Fibroblast of skin of back (primary cell): Measurements from ENCODE around the gene RRAGA. TPM values are rescaled to one million over a fixed set of nuclear protein-coding genes. Genes with fewer than 3 reads are reported as not detected.
"Not testable (repeated sequence)": the region's sequence is repeated elsewhere in the genome, so short reads cannot be mapped to it uniquely, and the experiment has no call there.

Experiments
- DNase-seq: peaks from one replicate; pipeline ENCODE4 v3.0.0-alpha.2; 2013
- polyA plus RNA-seq, 2 experiments: library from polyadenylated mRNA; unstranded; fragments of 120-200 nt; gene quantifications; one replicate each; pipeline ENCODE4 v1.2.1, GENCODE V29; 2013; ENCODE audit not compliant: insufficient read length in 2 of 2

RRAGA gene, protein sequence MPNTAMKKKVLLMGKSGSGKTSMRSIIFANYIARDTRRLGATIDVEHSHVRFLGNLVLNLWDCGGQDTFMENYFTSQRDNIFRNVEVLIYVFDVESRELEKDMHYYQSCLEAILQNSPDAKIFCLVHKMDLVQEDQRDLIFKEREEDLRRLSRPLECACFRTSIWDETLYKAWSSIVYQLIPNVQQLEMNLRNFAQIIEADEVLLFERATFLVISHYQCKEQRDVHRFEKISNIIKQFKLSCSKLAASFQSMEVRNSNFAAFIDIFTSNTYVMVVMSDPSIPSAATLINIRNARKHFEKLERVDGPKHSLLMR
- 144 TPM for polyA plus RNA-seq (2013, experiment 1 of 2; ENCODE audit: insufficient read length)
- 119 TPM for polyA plus RNA-seq (2013, experiment 2 of 2; ENCODE audit: insufficient read length)

DNA sequence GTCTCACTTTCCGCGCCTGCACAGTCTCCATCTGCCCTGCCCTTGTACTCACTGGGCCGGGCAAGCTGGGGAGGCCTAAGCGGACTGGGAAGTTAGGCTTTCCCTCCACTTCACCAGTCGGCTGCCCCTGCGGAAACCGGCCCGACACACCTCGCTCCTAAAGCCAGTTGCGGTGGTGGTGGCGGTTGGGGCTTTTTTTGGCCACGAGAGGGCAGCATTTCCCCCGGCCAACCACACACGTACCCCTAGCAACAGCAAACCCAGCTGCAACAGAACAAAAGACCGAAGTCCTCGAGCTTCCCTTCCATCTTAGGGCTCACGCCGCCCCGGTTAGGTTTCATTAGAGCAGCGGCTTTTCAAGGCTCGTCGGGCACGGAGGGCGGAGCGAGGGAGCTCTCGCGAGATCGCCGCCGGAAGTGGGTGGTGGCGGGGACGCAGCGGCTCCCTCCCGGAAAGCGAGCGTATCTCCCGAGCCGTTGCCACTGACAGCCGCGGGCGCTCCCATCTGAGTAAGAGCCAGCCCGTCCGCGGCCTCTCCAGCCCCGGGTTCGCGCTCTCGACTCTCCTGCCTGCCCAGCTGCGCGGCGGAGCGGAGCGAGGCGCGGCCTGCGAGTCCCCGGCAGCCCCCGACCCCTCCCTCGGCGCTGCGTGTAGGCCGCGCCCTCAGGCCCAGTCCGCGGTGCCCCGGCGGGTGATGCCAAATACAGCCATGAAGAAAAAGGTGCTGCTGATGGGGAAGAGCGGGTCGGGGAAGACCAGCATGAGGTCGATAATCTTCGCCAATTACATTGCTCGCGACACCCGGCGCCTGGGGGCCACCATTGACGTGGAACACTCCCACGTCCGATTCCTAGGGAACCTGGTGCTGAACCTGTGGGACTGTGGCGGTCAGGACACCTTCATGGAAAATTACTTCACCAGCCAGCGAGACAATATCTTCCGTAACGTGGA lies at the start of gene RRAGA:
TSS of gene RRAGA (plus strand) at position 462 of the 951 bp plus-strand sequence. CDS start at position 695, 233 bp downstream.
- DNase-seq: peak; percentile 96

DNA sequence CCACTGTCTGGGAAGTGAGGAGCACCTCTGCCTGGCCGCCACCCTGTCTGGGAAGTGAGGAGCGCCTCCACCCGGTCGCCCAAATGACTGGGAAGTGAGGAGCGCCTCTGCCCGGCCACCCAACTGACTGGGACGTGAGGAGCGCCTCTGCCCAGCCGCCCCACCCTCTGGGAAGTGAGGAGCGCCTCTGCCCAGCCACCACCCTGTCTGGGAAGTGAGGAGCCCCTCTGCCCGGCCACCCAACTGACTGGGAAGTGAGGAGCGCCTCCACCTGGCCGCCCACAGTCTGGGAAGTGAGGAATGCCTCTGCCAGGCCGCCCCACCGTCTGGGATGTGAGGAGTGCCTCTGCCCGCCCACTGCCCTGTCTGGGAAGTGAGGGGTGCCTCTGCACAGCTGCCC lies 49.1 kb upstream of the RRAGA start:
- no peak for DNase-seq

DNA sequence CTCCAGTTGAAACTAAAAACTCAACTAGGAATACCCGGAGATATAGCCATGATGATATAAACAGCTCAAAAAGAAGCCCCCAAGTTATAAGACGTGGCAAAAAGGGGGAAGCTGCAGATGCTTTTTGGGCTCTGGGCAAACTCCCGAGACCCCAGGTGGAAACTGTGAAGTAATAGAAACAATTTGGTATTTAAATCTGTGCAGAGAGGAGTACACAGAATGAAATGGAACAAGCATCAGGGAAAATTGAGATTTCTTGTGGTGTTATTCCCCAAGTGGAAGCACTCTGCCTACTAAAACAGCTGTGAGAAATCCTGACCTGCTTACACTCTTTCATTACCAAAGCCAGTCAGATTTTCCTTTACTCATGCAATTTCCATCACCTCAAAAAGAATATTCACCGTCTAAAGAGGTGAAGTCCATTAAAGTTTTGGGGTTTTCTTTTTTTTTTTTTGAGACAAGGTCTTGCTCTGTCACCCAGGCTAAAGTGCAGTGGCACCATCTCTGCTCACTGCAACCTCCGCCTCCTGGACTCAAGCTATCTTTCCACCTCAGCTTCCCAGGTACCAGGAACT lies 39.7 kb upstream of the RRAGA start:
- no peak for DNase-seq

DNA sequence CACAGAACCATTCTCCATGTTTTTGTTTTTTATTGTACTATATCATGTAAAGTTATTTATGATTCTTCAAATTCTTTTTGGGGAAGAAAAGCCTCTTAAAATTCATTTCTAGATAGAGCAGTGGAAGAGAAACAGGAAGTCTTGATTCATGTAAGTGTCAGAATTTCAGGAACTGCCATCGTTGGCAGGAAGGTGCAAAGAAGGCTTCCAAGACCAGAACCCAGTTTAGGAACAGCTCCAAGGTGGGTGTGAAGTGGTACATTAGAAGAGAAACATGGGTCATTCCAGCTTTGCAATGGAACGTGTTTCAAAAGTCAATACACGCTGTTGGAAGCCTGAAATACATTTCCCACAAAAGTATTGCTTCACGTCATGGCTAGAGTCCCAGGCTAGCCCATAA lies 31.0 kb upstream of the RRAGA start:
- DNase-seq: no peak

DNA sequence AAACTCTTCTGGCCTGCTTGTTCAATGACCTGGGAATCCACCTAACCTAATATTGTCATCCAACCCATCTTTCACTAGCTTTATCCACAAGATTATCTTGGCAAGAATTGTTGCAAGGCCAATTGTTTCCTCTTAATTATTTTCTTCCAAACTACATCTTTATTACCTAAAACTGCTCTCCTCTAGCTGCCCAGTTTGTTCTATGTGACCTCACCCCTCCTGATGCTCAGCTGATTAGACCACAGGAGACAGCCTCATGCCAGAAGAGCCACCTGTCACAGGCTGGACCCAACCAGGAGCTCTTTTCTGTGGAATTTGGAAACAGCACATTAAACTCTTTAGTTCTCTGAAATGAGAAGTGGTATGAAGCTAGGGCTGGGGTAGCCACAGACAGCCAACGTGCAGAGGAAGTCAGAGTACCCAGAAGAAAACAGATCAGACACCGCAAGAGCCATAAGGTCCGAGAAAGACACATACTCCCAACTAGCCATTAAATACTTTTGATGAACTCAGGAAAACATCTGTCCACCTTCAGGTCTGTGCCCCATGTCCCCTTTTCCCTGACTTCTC lies 28.3 kb upstream of the RRAGA start:
- no peak for DNase-seq

DNA sequence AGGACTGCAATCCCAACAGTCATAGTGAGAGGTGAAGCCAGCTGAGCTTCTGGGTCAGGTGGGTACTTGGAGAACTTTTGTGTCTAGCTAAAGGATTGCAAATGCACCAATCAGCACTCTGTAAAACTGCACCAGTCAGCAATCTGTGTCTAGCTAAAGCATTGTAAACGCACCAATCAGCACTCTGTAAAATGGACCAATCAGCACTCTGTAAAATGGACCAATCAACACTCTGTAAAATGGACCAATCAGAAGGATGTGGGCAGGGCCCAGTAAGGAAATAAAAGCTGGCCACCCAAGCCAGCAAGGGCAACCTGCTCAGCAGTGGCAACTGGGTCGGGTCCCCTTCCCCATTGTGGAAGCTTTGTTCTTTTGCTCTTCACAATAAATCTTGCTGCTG lies 27.6 kb upstream of the RRAGA start:
- DNase-seq: not testable (repeated sequence)

DNA sequence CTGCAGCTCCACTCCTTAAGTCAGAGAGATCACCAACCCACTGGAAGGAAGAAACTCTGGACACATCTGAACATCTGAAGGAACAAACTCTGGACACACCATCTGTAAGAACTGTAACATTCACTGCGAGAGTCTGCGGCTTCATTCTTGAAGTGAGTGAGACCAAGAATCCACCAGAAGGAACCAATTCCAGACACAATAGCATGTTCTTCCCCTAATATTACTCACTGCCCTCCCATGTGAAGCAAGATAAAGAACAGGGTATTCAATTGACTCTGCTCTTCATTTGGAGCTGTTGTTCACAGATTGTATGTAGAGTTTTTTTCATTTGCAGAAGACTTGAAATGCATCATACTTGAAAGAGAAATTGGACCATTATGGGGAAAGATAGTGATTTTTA lies 27.0 kb upstream of the RRAGA start:
- no peak for DNase-seq

DNA sequence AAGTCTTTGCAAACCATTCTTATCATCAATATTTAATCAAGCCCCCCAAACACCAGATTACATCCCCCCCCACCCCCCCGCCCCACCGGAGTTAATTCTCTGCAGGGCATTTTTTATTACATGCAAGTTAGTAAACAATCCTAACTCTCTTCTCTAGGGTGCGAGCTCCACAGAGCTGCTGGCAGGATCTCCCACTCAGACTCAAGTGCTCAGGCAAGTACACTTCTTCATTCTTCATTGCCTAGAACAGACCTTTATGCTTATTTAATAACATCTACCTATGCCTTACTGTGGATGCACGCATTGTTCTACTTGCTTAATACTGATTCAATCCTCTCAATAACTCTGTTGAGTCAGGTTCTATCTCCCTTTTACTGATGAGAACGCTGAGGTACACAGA lies 26.1 kb upstream of the RRAGA start:
- no peak for DNase-seq

DNA sequence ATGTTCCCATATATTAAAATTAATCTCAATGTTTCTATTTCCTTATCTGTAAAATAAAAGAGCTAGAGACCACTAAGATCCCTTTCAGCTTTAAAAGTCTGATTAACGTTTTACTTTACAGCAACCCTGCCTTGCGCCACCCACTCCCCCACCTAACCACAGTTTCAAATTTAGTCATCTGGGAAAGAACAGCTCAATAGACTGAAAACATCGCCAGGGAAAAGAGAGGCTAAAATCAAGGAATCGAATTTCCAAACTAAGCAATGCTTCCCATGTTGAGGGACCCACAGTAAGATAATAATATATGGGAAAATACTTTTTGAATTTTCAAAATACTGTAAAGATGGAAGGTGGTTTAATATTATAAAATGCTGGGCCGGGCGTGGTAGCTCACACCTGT lies 22.9 kb upstream of the RRAGA start:
- DNase-seq: no peak

DNA sequence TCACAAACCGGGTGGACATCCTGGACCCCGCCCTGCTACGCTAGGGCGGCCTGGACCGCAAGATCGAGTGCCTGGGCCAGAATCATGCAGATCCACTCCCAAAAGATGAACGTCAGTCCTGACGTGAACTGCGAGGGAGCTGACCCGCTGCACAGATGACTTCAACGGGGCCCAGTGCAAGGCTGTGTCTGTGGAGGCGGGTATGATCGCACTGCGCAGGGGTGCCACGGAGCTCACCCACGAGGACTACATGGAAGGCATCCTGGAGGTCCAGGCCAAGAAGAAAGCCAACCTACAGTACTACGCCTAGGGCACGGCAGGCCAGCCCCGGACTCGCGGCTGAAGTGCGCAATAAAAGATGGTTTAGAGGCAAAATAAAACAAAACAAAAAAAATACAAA lies 21.4 kb upstream of the RRAGA start:
- DNase-seq: no peak

DNA sequence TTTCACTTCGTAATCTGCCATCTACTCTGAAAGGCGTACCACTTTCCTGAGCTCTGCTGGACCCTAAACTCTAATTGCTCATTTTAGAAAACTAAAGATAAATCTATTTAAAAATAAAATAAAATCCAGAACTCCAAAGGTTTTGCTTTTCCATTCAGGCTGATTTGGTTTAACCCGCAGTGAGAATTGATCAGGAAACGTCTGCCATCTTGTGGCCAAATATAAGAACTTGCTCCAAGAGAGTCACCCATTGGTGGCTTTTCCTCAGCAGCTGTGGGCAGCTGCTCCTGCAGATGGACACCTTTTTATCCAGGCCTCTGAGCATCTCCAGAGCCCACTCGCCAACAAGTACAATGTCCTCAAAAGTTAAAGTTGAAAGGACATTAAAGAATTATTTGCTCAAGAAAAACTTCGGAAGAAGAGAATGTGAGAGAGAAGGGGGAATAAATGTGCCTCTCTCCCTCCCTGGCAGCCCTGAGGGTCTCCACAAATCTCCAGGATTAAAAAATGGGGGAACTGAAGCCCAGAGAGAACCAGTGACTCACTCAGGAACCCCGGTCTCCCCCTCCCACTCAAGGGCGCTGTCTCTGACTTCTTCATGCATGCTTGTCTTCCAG lies 20.3 kb upstream of the RRAGA start:
- peak; percentile 70 for DNase-seq

DNA sequence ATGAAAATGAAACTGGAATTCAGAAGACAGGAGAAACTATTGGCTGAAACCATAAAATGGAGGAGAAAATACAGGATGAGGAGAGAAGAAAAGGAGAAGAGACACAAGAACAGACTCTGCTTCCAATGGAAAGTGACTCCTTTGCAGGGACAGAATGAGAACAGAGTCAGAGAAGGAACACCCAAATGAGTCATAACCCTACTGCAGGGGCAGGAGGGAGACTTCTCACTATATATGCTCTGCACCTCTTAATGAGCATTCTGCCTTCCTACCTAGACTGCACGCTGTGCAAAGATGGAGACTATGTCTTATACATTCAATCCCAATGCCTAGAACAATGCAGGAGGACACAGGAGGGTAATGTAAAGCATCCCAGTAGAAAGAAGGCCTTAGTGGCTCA lies 18.3 kb upstream of the RRAGA start:
- DNase-seq: peak; percentile 45

DNA sequence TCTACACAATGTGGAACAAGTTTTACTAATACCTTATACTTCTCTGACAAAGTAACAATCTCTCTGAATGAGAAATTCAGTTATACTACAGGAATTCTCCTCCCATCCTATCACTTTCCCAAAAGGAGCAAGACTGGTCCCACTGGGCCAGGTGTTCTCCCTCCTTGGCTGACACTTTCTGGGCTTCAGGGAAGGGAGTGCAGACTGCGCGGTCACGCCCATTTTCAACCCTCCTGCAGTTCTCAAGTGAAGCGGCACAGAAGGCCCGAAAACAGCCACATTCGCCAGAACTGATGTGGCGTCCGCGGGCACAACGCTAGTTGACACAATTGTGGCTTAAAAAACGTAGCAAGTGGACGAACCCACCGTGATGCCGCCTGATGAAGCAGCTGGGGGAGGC lies 16.8 kb upstream of the RRAGA start:
- no peak for DNase-seq

DNA sequence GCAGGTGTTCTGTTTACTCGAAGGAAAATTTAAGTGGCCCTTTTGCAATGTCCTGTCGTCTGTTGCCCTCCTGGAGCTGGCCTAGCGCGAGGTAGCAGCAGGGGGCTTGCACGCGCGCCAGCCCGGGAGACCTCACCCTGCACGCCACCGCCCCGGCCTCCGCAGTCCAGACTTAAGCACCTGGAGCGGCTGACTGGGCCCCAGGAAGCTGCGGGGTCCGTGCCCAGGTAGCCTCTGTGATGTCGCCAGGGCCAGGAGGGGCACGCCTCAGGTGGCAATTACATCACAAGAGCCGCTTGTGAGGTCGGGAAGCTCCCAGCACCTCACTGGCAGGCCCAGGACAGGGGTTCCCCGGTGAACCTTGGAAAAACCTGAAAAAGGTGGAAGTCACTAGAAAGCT lies 16.2 kb upstream of the RRAGA start, which contains the start of gene SAXO1:
TSS of gene SAXO1 (minus strand) at position 195 of the 400 bp plus-strand sequence. CDS start 301 bp downstream, outside the sequence.
- DNase-seq: no peak

DNA sequence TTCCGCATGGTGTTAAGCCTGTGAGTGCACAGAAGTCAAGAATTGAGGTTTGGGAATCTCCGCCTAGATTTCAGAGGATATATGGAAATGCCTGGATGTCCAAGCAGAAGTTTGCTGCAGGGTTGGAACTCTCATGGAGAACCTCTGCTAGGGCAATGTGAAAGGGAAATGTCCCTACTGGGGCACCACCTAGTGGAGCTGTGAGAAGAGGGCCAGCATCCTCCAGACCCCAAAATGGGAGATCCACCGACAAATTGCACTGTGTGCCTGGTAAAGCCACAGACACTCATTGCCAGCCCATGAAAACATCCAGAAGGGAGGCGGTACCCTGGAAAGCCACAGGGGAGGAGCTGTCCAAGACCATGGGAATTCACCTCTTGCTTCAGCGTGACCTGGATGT lies 12.6 kb upstream of the RRAGA start:
- no peak for DNase-seq

DNA sequence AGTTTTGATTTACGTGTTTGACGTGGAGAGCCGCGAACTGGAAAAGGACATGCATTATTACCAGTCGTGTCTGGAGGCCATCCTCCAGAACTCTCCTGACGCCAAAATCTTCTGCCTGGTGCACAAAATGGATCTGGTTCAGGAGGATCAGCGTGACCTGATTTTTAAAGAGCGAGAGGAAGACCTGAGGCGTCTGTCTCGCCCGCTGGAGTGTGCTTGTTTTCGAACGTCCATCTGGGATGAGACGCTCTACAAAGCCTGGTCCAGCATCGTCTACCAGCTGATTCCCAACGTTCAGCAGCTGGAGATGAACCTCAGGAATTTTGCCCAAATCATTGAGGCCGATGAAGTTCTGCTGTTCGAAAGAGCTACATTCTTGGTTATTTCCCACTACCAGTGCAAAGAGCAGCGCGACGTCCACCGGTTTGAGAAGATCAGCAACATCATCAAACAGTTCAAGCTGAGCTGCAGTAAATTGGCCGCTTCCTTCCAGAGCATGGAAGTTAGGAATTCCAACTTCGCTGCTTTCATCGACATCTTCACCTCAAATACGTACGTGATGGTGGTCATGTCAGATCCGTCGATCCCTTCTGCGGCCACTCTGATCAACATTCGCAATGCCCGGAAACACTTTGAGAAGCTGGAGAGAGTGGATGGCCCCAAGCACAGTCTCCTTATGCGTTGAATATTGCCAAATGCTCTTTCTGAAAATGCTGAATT lies 850 bp downstream of the RRAGA start:
- peak; percentile 60 for DNase-seq

DNA sequence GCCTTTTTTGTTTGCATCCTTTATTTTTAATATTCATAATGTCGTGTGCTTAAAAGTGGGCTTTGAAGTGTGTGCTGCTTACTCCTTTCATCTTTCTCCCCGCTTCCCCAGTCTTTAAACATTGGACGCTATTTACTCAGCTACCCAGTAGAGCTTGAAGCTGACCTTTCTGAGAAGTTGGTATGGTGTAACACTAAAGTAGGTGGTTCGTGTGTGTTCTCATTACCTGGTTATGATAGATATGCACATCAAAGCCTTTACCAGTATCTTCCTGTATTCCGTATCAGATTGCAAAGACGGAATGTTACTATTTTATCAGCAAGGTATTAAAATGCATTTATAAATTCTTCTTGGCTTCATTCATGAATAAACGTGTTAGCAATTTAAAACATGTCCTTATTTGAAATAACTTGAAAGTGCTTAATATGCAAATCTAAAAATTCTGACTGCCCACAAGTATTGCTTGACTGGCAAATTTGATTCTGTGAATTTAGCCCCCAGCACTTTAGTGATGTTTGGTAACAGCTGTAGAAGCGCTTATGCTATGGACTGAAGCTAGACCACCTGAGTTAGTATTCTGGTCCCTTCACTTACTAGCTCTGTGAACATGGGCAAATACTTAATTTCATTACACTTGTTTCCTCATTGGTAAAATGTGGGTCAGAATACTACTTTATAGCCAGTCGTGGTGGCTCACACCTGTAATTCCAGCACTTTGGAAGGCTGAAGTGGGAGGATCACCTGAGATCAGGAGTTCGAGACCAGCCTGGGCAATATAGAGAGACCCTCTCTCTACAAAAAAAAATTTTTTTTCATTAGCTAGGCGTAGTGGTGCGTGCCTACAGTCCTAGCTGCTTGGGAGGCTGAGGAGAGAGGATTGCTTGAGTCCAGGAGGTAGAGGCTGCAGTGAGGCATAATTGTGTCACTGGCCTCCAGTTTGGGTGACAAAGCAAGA lies 1.7 kb downstream of the RRAGA start:
- DNase-seq: no peak

DNA sequence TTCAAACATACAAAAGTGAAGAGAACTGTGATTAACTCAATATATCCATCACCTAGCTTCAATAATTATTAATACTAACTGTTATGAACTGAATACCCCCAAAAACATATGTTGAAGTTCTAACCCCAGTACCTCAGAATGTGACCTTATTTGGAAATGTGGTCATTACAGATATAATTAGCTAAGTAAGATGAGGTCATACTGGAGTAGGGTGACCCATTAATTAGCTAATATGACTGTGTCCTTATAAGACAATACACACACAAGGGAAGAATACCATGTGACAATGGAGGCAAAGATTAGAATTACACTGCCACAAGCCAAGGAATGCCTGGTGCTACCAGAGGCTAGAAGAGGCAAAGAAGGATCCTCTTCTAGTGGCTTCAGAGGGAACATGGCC lies 7.8 kb downstream of the RRAGA start:
- DNase-seq: no peak

DNA sequence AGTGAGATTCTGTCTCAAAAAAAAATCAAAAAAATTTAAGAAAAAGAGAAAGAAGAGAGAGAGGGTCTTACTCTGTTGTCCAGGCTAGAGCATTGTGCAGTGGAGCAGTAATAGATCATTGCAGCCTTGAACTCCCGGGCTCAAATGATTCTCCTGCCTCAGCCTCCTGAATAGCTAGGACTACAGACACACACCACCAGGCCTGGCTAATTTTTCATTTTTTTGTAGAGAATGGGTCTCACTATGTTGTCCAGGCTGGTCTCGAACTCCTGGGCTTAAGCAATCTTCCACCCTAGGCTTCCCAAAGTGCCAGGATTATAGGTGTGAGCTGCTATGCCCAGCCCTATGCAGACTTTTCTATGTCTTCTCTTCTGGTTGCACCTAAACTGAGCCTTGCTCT lies 25.0 kb downstream of the RRAGA start:
- no peak for DNase-seq

DNA sequence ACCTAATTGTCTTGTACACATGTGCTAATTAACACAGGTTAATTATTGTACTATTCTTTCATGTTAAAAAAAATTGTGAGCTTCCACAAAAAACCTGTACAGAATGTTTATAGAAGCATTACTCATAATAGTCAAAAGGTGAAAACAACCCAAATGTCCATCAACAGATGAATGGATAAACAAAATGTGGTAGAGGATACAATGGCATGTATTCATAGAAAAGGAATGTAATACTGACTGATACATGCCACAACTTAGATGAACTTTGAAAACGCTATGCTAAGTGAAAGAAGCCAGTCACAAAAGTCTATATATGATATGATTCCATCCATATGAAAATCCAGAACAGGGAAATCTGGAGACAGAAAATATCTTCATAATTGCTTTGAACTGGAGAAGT lies 25.6 kb downstream of the RRAGA start:
- DNase-seq: no peak
